HG03558 (cell line): ENCODE measurements around the gene DHX58.

Experiments used
- ATAC-seq: cut with Tn5 transposase; IDR thresholded peaks from one replicate; pipeline ENCODE4 v1.9.1; 2021; ENCODE audit warnings: moderate number of reproducible peaks; ENCODE audit not compliant: unreplicated experiment; ENCODE audit errors: extremely low read depth

DHX58 gene

GRCh38 chr17:42111265-42111636, 1.3 kb downstream of the DHX58 start:
- ATAC-seq = no peak

GRCh38 chr17:42110301-42111264, 1.9 kb downstream of the DHX58 start:
- no peak for ATAC-seq

GRCh38 chr17:42109086-42109485, 3.4 kb downstream of the DHX58 start:
- ATAC-seq = no peak

DNA sequence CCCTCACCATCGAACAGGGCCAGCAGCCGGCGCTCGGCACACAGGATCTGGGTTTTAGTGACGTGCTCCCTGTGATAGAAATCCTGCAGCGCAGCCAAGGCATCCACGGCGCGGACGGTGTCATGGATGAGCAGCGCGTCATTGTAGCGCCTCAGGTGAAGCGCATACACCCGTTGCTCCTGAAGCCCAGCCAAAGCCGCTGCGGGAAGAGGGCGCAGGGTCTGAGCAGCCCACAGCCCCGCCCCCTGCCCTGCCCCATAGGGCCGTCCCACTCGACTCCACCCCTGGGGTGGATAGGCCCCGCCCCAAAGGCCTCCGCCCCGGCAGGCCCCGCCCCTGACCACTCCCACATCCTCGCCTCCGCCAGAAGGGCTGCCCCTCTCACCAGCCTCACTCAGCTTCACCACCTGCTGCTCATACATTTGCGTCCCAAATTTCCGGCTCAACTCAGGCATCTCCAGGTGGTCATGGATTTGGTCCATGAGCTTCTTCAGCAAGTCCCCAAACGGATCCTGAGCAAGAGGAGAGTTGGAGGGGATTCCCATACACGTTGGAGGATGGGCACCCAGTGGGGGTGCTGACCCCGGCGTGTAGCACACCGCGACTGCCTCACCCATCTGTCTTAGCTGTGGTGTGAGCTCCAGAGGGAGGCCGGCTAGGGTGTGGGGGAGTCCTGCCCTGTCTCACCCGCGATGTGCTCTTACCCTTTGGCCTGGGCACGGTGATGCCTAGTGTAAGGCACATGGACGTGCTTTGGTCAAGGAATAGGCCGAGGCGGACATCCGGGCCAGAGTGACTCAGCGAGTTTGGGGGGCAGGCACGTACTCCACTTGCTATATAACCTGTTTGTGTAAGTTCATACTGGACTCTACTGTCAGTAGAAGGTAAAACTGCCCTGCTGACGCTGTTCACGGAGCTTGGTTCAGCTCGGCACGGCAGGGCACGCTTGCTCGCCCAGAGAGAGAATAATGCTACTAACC, 4.6 kb downstream of the DHX58 start:
- no peak for ATAC-seq

DNA sequence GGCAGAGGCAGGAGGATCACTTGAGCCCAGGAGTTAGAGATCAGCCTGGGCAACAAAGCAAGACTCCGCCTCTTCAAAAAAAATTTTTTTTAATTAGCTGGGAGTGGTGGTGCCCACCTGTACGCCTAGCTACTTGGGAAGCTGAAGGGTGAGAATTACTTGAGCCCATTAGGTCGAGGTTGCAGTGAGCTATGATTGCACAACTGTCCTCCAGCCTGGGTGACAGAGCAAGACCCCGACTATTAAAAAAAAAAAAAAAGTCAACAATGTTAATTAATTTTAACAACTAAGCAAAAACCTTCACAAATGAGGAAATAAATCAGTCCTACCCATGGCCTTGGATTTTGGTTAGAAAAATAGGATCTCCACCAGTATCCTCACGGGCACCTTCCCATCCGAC, 5.4 kb downstream of the DHX58 start:
- no peak for ATAC-seq

- ATAC-seq = no peak
Measured at GRCh38 chr17:42106009-42106408, 6.5 kb downstream of the DHX58 start.

GRCh38 chr17:42104264-42104663, 8.2 kb downstream of the DHX58 start:
- no peak for ATAC-seq

DNA sequence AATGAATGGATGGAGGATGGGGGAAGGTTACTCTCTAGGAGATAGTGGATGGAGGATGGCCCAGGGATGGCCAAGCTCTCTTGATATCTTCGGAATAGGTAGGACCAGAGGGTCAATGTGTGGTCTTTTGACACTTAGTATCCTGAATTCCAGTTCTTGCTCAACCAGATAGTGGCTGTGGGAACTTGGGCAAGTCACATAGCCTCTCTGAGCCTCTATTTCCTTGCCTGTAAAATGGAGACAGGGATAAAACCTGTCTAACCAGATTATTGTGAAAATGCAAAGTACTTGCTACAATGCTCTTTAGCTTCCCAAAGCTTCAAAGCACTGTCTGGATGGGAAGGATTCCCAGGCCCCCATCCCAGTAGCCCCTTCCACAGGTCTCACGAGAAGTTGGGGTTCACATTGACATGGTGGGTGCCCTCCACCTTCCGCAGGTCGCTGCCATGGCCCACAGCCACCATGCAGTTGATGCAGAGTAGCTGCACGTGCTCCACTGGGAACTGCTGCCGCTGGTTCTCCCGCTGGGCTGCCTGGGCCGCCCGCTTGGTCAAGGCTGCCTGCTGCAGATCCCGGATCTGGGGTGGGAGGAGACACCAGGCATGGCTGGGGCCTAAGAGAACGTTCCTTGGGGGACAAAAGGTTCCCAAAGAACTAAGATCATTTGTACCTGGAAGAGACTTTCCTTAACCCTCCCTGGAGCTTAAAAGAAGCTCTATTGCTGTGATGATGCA, 9.1 kb downstream of the DHX58 start:
- ATAC-seq = no peak

- no peak for ATAC-seq
Measured at GRCh38 chr17:42101513-42102292, 10.8 kb downstream of the DHX58 start.

- no peak for ATAC-seq
Measured at GRCh38 chr17:42098730-42099399, 13.6 kb downstream of the DHX58 start.

DNA sequence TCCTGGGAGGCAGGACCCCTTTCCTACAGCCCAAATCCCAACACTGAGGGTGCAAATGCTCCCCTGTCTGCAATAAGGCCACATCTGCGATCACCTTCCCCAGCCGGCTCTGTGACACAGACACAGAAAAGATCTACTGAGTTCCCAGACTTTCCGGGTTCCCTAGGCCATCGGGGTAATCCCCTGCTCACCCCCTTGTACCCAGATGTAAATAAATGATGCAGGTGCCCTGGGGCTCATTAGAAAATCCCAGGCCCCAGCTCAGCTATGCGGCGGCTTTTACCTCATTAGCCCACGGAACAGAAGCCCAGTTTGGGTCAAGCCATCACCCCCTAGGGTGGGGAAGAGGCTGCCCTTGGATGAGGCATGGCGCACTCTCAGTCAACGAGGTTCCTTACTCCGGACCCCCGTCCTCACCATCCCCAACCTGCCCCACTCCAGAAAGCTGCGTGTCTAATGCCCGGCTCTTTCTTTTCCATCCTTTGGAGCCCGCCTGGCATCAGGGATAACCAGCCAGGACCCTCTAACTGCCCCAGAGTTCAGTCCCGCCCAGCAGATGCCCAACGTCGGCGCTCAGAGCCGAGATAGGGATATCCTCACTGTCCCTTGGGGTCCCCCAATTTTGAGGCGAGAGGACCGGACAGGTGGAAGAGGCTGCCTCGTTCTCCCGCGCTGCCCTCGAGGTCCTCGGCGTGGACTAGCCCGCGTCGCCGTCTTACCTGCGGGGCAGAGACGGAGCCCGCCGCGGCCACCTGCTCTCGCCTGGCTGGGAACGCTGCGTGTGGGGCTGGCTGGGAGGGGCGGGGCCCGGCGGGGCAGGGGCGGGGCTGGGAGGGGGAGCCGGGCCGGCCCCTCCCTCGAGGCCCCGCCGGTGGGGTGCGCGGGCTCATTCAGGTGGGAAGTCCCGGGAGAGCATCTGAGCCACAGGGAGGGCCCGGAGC, 14.6 kb downstream of the DHX58 start, which contains the start of gene ZNF385C:
Gene ZNF385C, minus strand, starts transcription at position 783 of the 941 bp plus-strand sequence. CDS start 35,417 bp downstream, outside the sequence.
- ATAC-seq = no peak

DNA sequence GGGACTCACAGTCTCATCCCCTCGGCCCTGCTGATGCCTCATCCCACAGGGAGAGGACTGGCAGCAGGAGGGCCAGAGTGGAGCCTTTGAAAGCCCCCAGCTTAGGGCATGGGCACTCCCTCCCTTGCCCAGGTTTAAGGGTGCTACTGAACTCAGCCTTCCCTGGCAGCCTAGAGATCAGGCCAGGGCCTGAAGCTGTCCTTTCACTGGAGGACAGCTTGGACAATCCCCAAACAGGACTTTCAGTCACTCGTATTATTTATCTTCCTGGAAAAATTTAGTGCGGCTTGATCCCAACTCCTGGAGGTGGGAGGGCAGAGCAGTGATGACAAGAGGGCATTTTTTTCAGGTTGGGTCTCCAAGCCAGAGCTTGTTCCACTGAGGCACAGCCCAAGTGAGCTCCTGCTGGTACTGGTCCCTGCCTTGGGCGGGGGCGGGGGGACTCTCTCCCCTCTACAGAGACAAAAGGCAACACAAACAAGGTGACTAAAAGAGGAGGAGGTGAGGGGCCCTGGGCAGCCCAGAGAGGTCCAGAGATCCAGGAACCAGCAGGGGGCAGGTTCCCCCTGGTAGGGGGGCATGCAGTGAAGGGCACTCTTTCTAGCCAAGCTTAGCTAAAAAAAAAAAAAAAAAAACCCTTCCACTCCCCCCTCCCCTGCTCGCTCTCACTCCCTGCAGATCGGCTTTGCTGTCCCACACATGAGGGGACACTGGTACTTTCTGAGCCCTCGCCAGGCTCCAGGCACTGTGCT, 16.0 kb downstream of the DHX58 start:
- ATAC-seq = no peak

GRCh38 chr17:42094375-42095069, 18.0 kb downstream of the DHX58 start:
- no peak for ATAC-seq

- no peak for ATAC-seq
Measured at GRCh38 chr17:42092939-42093338, 19.6 kb downstream of the DHX58 start.

- ATAC-seq = no peak
Measured at GRCh38 chr17:42090964-42091790, 21.3 kb downstream of the DHX58 start.

- ATAC-seq = no peak
Measured at GRCh38 chr17:42088736-42089135, 23.8 kb downstream of the DHX58 start.
